HG02981 (cell line): ENCODE results near the gene COL6A1.
"Not testable (repeated sequence)": the region's sequence is repeated elsewhere in the genome, so short reads cannot be mapped to it uniquely, and the experiment has no call there.

Experiments
- ATAC-seq: cut with Tn5 transposase; IDR thresholded peaks from one replicate; pipeline ENCODE4 v1.9.1; 2021; ENCODE audit warnings: mild to moderate bottlenecking, moderate library complexity; ENCODE audit not compliant: unreplicated experiment

COL6A1 gene

DNA sequence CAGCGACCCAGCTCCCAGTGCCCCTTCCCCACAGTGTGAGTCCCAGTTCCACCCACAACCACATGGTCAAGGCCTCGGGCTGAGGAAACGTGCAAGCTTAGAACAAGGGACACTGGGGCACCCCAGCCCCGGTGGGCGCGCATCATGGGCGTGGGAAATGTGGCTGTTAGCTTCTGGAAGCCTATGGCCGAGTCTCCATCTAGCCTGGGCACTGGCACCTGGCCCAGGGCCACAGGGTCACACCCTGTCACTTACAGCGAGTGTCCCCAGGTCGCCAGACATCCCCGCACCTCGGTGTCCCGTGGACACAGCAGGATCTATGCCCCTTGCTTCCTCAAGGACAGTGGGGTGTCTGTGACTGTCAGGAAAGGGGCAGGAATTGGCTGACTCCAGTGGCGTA, 37.0 kb upstream of the COL6A1 start:
- no peak for ATAC-seq

DNA sequence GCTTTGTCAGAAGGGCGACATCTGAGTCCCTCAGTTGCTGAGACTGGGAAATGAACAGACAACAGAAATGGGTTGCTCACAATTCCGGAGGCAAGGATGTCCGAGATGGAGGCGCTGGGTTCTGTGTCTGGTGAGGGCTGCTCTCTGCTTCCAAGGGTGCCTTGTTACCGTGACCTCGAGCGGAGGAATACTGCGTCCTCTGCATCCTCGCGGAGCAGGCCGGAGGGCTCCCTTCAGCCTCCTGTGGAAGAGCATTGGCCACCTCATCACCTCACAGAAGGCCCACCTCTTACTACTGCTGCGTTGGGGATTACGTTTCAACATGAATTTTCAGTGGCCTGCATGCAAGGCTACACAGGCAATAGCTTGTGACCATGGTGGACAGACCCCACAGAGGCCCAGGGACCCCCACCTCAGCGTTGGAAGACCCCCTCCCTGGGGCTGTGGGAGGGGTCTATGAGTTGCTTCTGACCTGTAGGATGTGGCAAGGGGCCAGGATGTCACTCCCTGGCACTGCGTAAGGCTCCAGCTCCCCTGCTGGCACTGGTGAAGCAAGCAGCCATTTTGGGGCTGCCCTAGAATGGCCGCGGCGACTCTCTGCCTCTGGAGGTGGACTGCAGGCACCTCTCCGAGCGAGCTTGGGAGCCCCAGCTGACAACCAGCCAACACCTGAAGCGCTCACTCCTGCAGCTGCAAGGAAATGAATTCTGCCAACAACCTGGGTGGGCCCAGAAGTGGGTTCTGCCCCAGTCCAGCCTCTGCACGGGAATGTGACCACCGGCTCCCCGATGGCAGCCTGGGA, 36.3 kb upstream of the COL6A1 start:
- ATAC-seq, result no peak

DNA sequence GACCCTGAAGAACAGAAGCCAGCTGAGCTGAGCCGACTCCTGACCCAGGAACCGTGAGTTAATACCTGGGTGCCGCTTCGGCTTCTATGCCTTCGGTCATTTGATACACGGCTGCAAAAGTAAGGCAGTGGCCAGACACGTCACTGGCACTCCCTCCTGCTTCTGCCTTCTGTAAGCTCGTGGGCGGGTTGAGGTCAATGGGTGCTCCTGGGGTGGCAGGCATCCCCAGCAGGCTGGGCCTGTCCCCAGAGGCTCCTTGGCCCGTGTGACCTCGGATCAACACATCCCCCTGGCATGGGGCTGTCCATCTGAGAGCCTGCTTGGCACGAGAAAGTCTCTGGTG, 35.7 kb upstream of the COL6A1 start:
- no peak for ATAC-seq

DNA sequence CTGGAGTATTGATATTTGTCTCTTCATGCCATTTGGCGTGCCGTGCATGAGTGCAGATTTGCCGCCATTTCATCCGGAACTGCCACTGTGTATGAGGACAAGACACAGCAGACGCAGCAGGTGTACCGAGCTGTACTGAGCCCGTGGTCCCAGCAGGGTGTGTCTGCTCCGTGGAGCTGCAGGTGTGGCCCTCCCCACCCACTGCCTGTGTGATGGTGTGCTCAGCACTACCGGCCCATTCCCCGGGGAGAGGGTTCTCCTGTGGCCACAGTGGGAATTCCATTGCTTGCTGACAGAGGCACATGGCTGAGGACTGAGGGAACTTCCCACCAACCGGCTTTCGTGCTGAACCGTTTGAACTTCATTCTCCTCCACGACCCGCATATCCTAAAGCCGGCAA, 34.3 kb upstream of the COL6A1 start:
- ATAC-seq, result no peak

DNA sequence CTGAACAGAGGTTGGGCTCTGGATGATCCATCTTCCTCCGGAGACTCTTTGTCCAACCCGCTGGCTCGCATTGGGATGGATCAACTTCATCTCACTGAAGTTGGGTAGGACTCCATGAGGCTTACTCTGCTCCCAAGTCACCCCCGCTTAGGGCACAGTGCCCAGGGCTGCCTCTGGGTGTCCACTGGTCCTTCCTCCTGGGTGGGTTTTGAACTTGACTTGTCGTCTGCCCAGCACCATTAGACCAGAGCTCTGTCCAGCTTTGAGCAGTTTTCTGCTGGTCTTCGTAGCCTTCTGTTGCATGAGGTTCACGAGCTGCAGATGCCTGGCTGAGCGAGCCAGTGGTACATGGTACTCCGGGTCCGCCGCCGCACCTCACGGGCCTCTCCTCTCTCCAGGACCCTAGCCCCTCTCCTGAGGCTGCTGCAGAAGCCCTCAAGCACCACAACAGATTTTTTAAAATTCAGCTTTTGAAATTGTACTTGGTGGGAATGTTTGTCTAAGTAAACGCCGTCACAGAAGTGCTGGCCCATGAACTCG, 33.8 kb upstream of the COL6A1 start:
- ATAC-seq, result no peak

DNA sequence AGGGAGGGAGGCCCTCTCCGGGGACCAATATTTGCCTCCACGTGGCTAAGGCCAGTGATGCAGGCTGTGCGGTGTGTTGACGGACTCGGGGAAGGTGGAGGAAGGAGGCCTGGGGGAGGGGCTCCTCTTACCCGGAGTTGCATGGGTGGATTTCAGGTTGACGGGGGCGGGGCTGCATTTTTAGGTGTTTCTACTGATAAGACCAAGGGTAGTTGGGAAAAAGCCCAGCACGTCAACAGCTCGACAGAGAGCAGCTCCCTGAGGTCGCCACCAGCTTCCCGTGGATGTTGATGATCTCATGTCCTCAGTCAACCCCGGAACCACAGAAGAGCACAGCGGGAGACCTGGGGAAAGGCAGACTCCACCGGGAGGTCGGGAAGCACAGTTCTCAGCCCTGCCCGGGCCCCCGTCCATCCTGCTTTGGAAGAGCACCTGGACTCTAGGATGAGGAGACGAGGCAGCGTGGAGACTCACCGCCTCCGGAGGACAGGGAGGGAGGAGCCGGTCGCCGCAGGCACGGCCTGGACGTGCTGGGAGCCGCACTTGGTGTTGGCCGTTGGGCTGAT, 32.9 kb upstream of the COL6A1 start:
- no peak for ATAC-seq

DNA sequence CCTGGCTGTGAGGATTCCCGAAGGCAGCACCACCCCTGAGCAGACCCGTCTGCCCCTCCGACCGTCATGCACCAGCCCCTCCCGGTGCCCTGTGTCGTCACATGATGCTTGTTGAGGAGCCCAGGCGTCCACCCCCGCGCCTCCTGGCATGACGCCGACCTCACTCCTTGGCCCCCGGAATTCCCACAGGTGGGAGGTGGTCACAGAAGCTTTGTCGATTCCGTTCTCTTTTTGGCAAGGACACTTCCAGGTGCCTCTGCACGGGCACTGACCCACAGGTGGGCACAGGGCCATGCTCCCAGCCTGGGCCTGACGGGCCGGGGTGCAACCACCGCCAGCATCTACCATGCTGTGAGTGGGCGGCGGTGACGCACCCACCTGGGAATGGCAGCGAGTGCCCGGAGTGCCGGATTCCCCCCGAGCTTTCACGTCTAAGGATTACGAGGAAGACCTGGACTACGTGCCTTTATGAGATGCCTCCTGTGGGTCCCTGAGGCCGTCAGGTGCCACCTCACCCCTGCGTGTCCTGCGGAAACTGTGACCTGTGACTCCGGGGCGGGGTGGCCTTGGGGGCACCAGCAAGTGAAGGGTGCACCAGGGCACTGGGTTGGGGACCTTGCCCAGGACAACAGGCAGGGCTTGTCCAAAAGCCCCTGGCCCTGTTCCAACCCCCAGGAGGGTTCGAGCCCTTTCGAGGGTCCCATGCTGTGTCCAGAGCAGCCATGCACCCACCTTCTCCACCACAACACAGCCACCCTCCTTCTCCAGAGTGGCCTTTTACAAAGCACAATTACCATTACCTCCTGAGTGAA, 31.4 kb upstream of the COL6A1 start:
- ATAC-seq, result no peak

DNA sequence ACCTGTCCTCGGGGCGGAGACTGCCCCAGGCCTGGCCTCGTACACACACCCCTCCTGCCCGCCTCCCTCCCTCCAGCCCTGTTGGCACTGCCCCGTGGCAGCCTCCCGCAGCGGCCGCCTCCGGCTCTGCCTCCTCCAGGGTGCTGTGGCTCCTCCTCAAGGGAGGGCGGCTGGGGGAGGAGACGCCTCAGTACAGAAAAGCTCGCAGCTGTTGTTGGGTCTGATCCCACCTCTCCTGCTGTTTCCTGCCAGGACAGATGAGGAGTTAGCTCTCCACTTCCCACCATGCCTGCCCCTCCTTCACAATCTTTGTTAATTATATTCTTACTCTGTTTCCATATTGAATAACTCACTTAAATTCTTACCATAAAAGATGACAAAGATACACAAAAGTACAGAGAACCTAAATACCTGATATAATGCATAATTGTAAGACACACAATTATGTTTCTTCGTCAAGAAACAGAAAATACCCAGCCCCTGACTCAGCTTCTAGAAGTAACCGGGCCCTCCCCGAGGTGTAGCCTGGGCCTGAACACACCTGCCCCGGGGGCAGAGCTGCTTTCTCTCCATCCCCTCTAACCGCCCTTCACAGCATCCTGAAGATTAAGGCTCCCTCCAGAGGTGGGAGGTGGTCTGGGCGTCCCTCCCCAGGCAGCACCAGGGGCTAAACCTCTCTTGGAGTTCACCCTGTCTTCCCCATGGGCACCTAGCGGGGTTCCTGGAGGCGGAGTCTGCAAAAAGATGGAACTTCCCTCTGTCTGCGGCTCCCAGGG, 30.6 kb upstream of the COL6A1 start:
- no peak for ATAC-seq

DNA sequence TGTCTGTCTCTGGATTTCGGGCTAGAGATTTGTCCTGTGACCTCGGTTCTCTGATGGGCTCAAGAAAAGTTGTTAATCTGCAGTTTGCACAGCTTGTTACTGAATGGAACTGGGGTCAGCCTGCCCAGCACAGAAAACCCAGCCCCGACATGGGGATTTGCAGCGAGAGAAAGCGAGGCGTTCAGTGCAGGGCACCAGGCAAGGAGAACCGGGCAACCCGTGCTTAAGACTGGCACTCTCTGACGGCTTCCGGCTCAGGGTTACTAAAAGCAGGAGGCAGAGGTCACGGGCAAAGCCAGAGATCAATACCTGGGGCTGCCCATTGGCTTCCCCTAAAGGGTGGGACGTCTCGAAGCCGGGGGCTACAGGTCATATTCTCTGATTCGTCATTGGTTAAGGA, 29.9 kb upstream of the COL6A1 start:
- no peak for ATAC-seq

DNA sequence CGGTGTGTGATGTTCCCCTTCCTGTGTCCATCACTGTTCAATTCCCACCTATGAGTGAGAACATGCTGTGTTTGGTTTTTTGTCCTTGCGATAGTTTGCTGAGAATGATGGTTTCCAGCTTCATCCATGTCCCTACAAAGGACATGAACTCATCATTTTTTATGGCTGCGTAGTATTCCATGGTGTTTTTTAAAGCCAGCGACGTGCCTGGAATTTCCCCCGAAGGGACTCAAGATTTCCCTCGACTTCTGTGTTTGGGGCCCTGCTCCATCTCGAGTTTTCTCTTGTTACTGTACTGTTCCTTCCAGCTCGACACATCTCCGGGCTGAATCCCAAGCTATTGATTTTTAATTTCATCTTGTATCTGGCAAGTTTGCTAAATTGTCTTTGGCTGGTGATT, 29.0 kb upstream of the COL6A1 start:
- not testable (repeated sequence) for ATAC-seq

DNA sequence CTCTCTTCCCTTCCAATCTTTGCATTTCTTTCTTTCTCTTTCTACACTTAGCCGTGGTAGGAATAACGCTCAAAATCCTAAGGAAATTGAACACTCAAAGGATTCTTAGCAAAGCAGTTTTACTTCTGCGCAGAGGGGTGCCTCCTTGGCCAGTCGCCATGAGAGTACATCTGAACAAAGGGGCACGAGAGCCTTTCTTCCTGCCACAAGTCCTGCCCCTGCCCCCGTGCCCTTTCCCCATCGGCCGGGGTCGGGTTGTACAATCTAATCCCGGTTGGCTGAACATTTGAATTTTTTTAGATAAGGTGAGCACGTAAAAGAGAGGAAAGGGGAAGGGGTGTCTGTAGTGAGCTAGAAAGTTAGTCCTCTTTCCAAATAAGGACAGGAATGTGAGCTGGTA, 28.6 kb upstream of the COL6A1 start:
- ATAC-seq, result no peak

DNA sequence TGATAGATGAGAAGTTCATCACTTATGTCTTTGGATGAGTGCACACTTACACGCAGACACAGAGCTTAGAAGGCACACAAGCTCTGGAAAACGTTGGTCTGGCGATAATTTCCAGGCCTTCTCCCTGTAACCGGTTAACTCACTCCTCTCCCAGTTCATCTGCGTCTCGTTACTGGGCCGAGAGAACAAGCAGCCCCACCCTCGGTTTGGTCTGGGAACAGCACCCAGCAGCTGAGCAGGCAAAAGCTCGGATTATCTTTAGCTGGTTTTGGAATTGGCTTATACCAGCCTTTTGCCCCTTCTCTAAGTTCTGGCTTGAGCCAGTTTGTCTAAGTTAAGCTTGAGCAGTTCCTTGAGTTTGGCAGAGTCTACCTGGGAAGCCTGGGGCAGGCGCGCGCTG, 27.3 kb upstream of the COL6A1 start:
- no peak for ATAC-seq

DNA sequence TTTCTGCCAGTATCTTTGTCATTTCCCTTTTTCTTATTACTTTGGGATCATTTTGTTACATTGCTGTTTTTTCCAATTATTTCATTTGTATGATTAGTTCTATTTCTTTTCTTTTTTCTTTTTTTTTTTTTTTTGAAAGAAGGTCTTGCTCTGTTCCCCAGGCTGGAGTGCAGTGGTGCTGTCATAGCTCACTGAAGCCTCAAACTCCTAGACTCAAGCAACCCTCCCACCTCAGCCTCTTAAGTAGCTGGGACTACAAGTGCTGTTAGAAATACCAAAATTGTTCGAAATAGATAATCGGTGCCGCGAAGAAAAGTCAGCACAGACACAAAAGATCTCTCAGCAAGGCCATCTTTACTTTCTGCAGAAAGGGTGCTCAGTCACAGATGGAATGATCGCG, 26.6 kb upstream of the COL6A1 start:
- ATAC-seq, result no peak

DNA sequence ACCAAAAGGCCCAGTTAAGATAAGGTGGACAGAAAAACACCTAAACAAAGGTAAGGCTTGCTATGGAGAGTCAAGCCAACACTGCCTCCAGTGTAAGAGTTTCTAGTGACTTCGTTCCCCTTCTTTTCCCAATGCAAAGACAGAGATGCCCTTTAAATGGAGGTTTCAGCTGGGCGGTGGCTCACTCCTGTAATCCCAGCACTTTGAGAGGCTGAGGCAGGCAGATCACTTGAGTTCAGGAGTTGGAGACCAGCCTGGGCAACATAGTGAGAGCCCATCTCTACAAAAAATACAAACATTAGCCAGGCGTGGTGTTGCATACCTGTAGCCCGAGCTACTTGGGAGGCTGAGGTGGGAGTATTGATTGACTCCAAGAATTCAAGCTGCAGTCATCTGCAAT, 24.0 kb upstream of the COL6A1 start:
- ATAC-seq, result no peak

DNA sequence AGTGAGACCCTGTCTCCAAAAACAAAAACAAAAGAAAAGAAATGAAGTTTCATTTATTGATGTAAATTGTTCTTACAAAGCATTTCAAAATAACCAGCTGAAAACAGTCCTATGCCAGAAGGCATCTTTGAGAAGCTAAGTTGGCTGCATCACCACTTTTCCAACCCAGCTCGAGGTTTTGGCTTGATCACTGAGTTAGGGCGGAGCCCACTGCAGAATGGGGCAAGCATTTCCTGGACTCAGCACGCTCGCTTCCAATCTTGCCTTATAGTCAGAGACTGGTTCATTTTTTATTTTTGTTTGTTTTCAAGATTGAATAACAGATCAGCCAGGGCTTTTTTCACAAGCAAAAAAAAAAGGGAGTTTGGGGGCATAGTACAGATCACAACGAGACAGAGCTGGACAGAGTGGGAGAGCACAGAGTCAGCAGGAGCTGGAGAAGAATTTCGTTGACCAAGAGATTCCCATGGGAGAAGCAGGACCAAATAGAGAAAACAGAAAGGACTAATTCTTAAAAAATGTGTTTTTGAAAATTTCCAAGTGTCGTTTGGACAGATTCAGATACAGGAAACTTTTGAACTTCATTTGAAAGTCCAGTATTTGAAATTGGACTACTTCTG, 23.5 kb upstream of the COL6A1 start:
- no peak for ATAC-seq

DNA sequence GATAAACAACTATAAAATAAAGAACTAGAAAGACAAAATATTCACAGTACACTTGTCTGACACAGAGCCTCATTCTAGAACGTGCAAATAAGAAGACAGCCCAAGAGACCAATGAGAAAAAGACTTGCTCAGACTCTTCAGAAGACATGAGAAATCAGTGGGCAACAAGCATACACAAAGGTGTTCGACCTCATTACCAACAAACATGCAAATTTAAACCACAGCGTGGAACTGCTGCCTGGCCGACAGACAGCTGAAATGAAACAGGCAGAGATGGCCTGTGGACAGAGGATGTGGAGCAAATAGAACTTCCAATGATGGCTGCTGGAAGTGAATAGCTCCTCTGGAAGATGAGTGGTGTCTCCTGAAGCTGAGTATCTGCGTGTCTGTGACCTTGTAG, 22.4 kb upstream of the COL6A1 start:
- no peak for ATAC-seq

DNA sequence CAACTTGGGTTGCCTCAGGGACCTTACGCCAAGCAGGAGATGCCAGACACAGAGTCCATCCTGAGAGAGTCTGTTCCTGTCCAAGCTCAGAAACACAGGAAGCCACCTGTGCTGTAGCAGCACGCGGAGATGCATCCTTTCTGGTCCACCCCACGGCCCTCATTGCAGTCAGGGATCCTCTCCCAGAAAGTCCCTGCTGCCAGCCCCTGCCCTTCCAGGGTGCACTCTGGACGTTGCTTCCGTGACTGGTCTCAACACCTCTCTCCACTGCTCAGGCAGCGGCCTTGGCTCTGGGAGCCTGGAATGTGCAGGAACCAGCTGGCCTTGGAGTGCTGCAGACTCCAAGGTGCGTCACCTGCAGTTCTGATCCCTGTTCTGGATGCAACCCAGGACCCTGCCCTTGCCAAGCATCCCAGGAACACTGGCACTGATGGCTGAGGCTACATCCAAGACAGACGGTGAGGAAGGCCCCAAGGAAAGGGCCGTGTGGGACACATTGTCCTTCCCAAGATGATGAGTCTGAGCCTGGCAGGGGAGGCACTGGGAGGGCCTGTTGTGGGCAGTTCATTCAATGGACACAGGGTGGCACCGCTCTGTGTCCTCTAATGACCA, 21.7 kb upstream of the COL6A1 start:
- ATAC-seq, result no peak

DNA sequence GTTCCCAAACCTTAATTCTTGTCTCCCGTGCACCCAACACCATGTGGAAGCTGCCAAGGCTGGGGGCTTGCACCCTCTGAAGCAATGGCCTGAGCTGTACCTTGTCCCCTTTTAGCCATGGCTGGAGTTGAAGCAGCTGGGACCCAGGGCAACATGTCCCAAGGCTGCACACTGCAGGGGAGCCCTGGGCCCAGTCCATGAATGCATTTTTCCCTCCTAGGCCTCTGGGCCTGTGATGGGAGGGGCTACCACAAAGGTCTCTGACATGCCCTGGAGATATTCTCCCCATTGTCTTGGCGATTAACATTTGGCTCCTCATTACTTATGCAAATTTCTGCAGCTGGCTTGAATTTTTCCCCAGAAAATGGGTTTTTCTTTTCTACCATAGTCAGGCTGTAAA, 20.2 kb upstream of the COL6A1 start:
- ATAC-seq, result not testable (repeated sequence)

DNA sequence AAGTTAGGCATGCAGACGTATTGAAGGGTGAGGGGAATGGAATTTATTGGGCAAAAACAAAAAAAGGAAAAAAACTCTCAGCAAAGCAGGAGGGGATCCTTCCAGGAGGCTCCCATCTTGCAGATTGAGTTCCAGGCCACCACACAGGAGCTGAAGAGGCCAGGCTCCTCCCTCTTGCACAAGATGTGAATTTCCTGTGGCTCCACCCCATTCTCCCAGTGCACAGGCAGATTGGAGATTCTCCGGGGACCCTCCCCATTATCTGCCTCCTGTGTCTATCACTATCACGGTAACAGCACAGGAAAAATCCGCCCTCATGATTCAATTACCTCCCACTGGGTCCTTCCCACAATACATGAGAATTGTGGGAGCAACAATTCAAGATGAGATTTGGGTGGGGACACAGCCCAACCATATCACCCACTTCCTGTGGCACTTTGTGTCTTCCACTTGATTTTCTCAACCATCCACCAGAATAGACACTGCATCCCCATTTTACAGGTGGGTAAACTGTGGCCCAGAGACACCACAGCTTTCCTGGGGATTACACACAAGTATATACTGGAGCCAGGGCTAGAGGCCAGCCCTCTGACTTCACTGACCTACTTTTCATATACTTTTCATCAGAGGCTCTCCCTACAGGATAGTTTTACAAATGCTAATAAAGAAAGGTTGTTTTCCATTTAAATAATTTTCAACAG, 18.9 kb upstream of the COL6A1 start:
- ATAC-seq, result no peak

DNA sequence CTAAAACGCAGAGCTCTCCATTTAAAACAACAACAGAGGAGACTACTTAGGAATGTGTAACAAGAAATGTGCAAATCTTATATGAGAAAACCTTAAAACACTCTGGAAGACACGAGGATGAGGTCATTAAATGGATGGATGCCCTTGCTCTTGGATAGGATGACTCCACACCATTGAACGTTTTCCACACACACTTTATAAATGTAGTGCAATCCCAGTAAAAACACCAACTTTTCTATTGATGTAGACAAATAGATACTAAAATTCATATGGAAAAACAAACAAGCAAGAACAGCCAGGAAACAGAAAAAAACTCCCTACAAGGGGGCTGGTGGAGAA, 18.4 kb upstream of the COL6A1 start:
- ATAC-seq, result no peak
